A549 (cell line): Measurements from ENCODE around the gene SNRPD3.

Experiments
- CHD2 ChIP-seq: fragments of 150-350 bp; IDR thresholded peaks from 2 replicates; pipeline ENCODE4 v1.6.1; 2014; ENCODE audit warnings: low read length; ENCODE audit not compliant: partially characterized antibody
- CTCF ChIP-seq: fragments of >200 bp; sonication (Bioruptor Twin); formaldehyde crosslinking; IDR thresholded peaks from 3 replicates; pipeline ENCODE4 v1.5.1; 2016
- EP300 ChIP-seq, 2 experiments: fragments of >200 bp; sonication (Bioruptor Twin); formaldehyde crosslinking; IDR thresholded peaks; 2 replicates in 1 of 2; 3 replicates in 1 of 2; pipeline ENCODE4 v1.6.1; 2016 to 2017
- JUN ChIP-seq, 2 experiments: fragments of >200 bp; sonication (Bioruptor Twin); formaldehyde crosslinking; IDR thresholded peaks; 2 replicates in 1 of 2; 3 replicates in 1 of 2; pipeline ENCODE4 v1.6.1; 2016 to 2017
- MAX ChIP-seq: IDR thresholded peaks from 2 replicates; pipeline ENCODE4 v1.6.1; 2012
- MAZ ChIP-seq: fragments of 150-350 bp; IDR thresholded peaks from 2 replicates; pipeline ENCODE4 v1.6.1; 2014; ENCODE audit warnings: antibody characterized with exemption, low read depth, low read length, borderline replicate concordance
- RAD21 ChIP-seq, 2 experiments: fragments of >200 bp in 1 of 2; sonication (Bioruptor Twin) in 1 of 2; formaldehyde crosslinking in 1 of 2; IDR thresholded peaks in 1 of 2; conservative IDR thresholded peaks in 1 of 2; 2 replicates in 1 of 2; 3 replicates in 1 of 2; pipeline ENCODE4 v1.6.1; 2012 to 2018; ENCODE audit warnings: inconsistent platforms in 1 of 2
- REST ChIP-seq: fragments of 200-600 bp; sonication (generic); IDR thresholded peaks from 2 replicates; pipeline ENCODE4 v1.6.1; 2016; ENCODE audit warnings: antibody characterized with exemption, mild to moderate bottlenecking, moderate library complexity
- USF2 ChIP-seq: fragments of 450-650 bp; IDR thresholded peaks from 2 replicates; pipeline ENCODE4 v1.6.1; 2014; ENCODE audit warnings: antibody characterized with exemption

- TF ChIP-seq USF2: no peak
- no peak for TF ChIP-seq REST
- no peak for TF ChIP-seq CTCF
- no peak for TF ChIP-seq JUN (IDR thresholded peaks at IDR 0.05)
- no peak for TF ChIP-seq MAX
- TF ChIP-seq CHD2: no peak
- no peak for TF ChIP-seq MAZ
- TF ChIP-seq EP300 (IDR thresholded peaks at IDR 0.05): no peak
- TF ChIP-seq RAD21 (conservative IDR thresholded peaks at IDR 0.05 in 1 of 2, IDR thresholded peaks at IDR 0.05 in 1 of 2): no peak
These were observed 25.9 kb upstream of the SNRPD3 start for GRCh38 chr22:24529898-24530297.
